Measurements from ENCODE around the gene MYEOV. TPM values are rescaled to one million over a fixed set of nuclear protein-coding genes. Genes with fewer than 3 reads are reported as not detected.

MYEOV gene
- total and polyA plus RNA-seq, 10 of the 15 experiments (the other 5 are each of a cell fraction or from before 2014, with no cell fraction given) = 0.05 to 0.40 (median 0.26) TPM; not detected in 3

GRCh38 chr11:69303427-69303826 is 9.5 kb downstream of the MYEOV start (continued):
- TF ChIP-seq REST (IDR thresholded peaks at IDR 0.05; ENCODE audit: low read depth, low read length) (no peak), RBBP5 (conservative IDR thresholded peaks at IDR 0.05) (no peak), ATF2 (IDR thresholded peaks at IDR 0.05; ENCODE audit: low read length) (no peak), HDAC6 (IDR thresholded peaks at IDR 0.05; ENCODE audit: unreplicated experiment) (no peak), NRF1 (conservative IDR thresholded peaks at IDR 0.05; ENCODE audit: low read depth, low read length) (no peak), GATAD2B (conservative IDR thresholded peaks at IDR 0.05; ENCODE audit: low read depth) (no peak), CTCF (IDR thresholded peaks at IDR 0.05 in 2 of 3, conservative IDR thresholded peaks at IDR 0.05 in 1 of 3; ENCODE audit: control insufficient read depth in 2 of 3, extremely low read depth in 1 of 3, insufficient read depth in 1 of 3, low read depth in 3 of 3, low read length in 3 of 3) (no peak), SUZ12 (IDR thresholded peaks at IDR 0.05; ENCODE audit: unreplicated experiment) (no peak)
